HL-60/S4 (cell line): ENCODE results near the gene ELF2.
"Not testable (repeated sequence)": the region's sequence is repeated elsewhere in the genome, so short reads cannot be mapped to it uniquely, and the experiment has no call there.

ENCODE experiments used
- in situ Hi-C: fragments of 300-500 bp; cut with MboI; formaldehyde crosslinking; loops from 2 replicates; pipeline ENCODE4 v1.14.3; 2022; ENCODE audit warnings: low sequenced_read_pairs

The ELF2 gene

GRCh38 chr4:139188648-139189416, 11.8 kb upstream of the ELF2 start:
- in situ Hi-C loops: no loop called here

- in situ Hi-C loops: no loop called here
Observed at GRCh38 chr4:139184129-139184528, 7.1 kb upstream of the ELF2 start.

GRCh38 chr4:139177869-139178619, 1.0 kb upstream of the ELF2 start:
- in situ Hi-C loops: no loop called here

- in situ Hi-C loops: no loop called here
Observed at GRCh38 chr4:139176302-139177048, 543 bp downstream of the ELF2 start.

- in situ Hi-C loops: no loop called here
Observed at GRCh38 chr4:139175646-139176301, 1.2 kb downstream of the ELF2 start.

GRCh38 chr4:139171876-139172691, 4.9 kb downstream of the ELF2 start:
- in situ Hi-C loops: no loop called here

- in situ Hi-C loops: no loop called here
Observed at GRCh38 chr4:139170932-139171331, 6.1 kb downstream of the ELF2 start.

- in situ Hi-C loops: loop anchor here (10.0 kb wide), 1 partner anchor 63 kb away; no protein-coding TSS in a partner anchor
Observed at GRCh38 chr4:139167774-139168444, 9.1 kb downstream of the ELF2 start.

- in situ Hi-C loops: loop anchor here (10.0 kb wide), 1 partner anchor 60 kb away; no protein-coding TSS in a partner anchor
Observed at GRCh38 chr4:139164731-139165130, 12.3 kb downstream of the ELF2 start.

- in situ Hi-C loops: loop anchor here (10.0 kb wide), 1 partner anchor 59 kb away; no protein-coding TSS in a partner anchor
Observed at GRCh38 chr4:139163806-139164206, 13.2 kb downstream of the ELF2 start.

- in situ Hi-C loops: not testable (repeated sequence)
Observed at GRCh38 chr4:139157977-139158376, 19.0 kb downstream of the ELF2 start.

- in situ Hi-C loops: no loop called here
Observed at GRCh38 chr4:139154952-139155557, 22.0 kb downstream of the ELF2 start.

GRCh38 chr4:139154538-139154937, 22.5 kb downstream of the ELF2 start:
- in situ Hi-C loops: no loop called here

- in situ Hi-C loops: no loop called here
Observed at GRCh38 chr4:139154134-139154421, 22.9 kb downstream of the ELF2 start.

- in situ Hi-C loops: no loop called here
Observed at GRCh38 chr4:139153411-139154133, 23.4 kb downstream of the ELF2 start.

- in situ Hi-C loops: no loop called here
Observed at GRCh38 chr4:139152249-139152648, 24.8 kb downstream of the ELF2 start.

- in situ Hi-C loops: no loop called here
Observed at GRCh38 chr4:139146926-139147629, 29.9 kb downstream of the ELF2 start.

GRCh38 chr4:139145552-139145932, 31.5 kb downstream of the ELF2 start:
- in situ Hi-C loops: no loop called here
